GM10248 (cell line): ENCODE results near the gene GTF2IRD2.
"Not testable (repeated sequence)": the region's sequence is repeated elsewhere in the genome, so short reads cannot be mapped to it uniquely, and the experiment has no call there.

Experiments
- CTCF ChIA-PET: fragments of 300-600 bp; sonication (Branson Sonifier 250); formaldehyde crosslinking; extraction: SDS; loops from one replicate; lab custom pipeline; 2021; ENCODE audit warnings: antibody characterized with exemption; lab: Yijun Ruan, JAX
- POLR2A ChIA-PET: fragments of 350-650 bp; sonication (Branson Sonifier 250); formaldehyde crosslinking; extraction: SDS; loops from one replicate; lab custom pipeline; 2020; ENCODE audit warnings: antibody characterized with exemption; lab: Yijun Ruan, JAX
- DNase-seq: peaks from one replicate; pipeline ENCODE4 v3.0.0; 2012; ENCODE audit errors: extremely low spot score

Gene GTF2IRD2

GRCh38 chr7:74797848-74798622 lies 53.4 kb downstream of the GTF2IRD2 start:
- POLR2A ChIA-PET, DNase-seq, CTCF ChIA-PET: not testable (repeated sequence)

- POLR2A ChIA-PET, DNase-seq, CTCF ChIA-PET: not testable (repeated sequence)
Measured at GRCh38 chr7:74789200-74789736, 62.1 kb downstream of the GTF2IRD2 start.

GRCh38 chr7:74788369-74789150 lies 62.8 kb downstream of the GTF2IRD2 start:
- POLR2A ChIA-PET, CTCF ChIA-PET, DNase-seq: not testable (repeated sequence)

GRCh38 chr7:74783595-74783994 lies 67.8 kb downstream of the GTF2IRD2 start:
- CTCF ChIA-PET, POLR2A ChIA-PET, DNase-seq: not testable (repeated sequence)

- CTCF ChIA-PET, POLR2A ChIA-PET, DNase-seq: not testable (repeated sequence)
Measured at GRCh38 chr7:74781746-74782145, 69.7 kb downstream of the GTF2IRD2 start.

GRCh38 chr7:74779053-74779452 lies 72.4 kb downstream of the GTF2IRD2 start:
- DNase-seq, POLR2A ChIA-PET, CTCF ChIA-PET: not testable (repeated sequence)

- POLR2A ChIA-PET, CTCF ChIA-PET, DNase-seq: not testable (repeated sequence)
Measured at GRCh38 chr7:74775111-74775510, 76.3 kb downstream of the GTF2IRD2 start.

GRCh38 chr7:74773760-74774750 lies 77.3 kb downstream of the GTF2IRD2 start, which contains the start of gene NCF1:
TSS of gene NCF1 (plus strand) at chr7:74774011. CDS start at chr7:74774032, 21 bp downstream.
- POLR2A ChIA-PET, DNase-seq, CTCF ChIA-PET: not testable (repeated sequence)

- CTCF ChIA-PET, POLR2A ChIA-PET, DNase-seq: not testable (repeated sequence)
Measured at GRCh38 chr7:74772093-74772492, 79.3 kb downstream of the GTF2IRD2 start.

- POLR2A ChIA-PET, DNase-seq, CTCF ChIA-PET: not testable (repeated sequence)
Measured at GRCh38 chr7:74770062-74770461, 81.3 kb downstream of the GTF2IRD2 start.

GRCh38 chr7:74766991-74767390 lies 84.4 kb downstream of the GTF2IRD2 start:
- DNase-seq, POLR2A ChIA-PET, CTCF ChIA-PET: not testable (repeated sequence)

GRCh38 chr7:74766509-74766908 lies 84.9 kb downstream of the GTF2IRD2 start:
- CTCF ChIA-PET, DNase-seq, POLR2A ChIA-PET: not testable (repeated sequence)

GRCh38 chr7:74765205-74765918 lies 86.0 kb downstream of the GTF2IRD2 start:
- CTCF ChIA-PET, POLR2A ChIA-PET, DNase-seq: not testable (repeated sequence)

- POLR2A ChIA-PET, CTCF ChIA-PET: not testable (repeated sequence)
Measured at GRCh38 chr7:74758982-74759381, 92.4 kb downstream of the GTF2IRD2 start.

GRCh38 chr7:74758268-74758667 lies 93.1 kb downstream of the GTF2IRD2 start:
- POLR2A ChIA-PET, CTCF ChIA-PET, DNase-seq: not testable (repeated sequence)

More at GRCh38 chr7:74758982-74759381, 92.4 kb downstream of the GTF2IRD2 start:
- not testable (repeated sequence) for DNase-seq

- CTCF ChIA-PET, DNase-seq, POLR2A ChIA-PET: not testable (repeated sequence)
Measured at GRCh38 chr7:74756673-74757072, 94.7 kb downstream of the GTF2IRD2 start.
